HEK293 (cell line): Measurements from ENCODE around the gene ZFAND3.

Experiments used
- CTCF ChIA-PET: fragments of 350-600 bp; formaldehyde crosslinking; extraction: SDS; loops from one replicate; lab custom pipeline; 2021; ENCODE audit warnings: antibody characterized with exemption; lab: Yijun Ruan, JAX
- POLR2A ChIA-PET: fragments of 300-600 bp; formaldehyde crosslinking; extraction: SDS; loops from one replicate; lab custom pipeline; 2020; ENCODE audit warnings: antibody characterized with exemption, inconsistent platforms; lab: Yijun Ruan, JAX
- H3K27ac ChIP-seq: fragments of 200-500 bp; sonication (Bioruptor generic); 2 replicates; pipeline ENCODE4 v1.5.1; 2014; ENCODE audit warnings: low read depth, low read length, control low read depth, inconsistent platforms; ENCODE audit errors: extremely low read depth
- H3K36me3 ChIP-seq, 2 experiments: fragments of 200-500 bp in 1 of 2; sonication (Bioruptor generic) in 1 of 2; 1 replicate in 1 of 2; 2 replicates in 1 of 2; pipeline ENCODE4 v1.5.1; 2014 to 2017; ENCODE audit warnings: inconsistent platforms in 2 of 2, low read length in 2 of 2; ENCODE audit not compliant: control insufficient read depth in 2 of 2, insufficient read depth in 1 of 2
- H3K4me1 ChIP-seq: fragments of 200-500 bp; sonication (Bioruptor generic); 2 replicates; pipeline ENCODE4 v1.5.1; 2014; ENCODE audit warnings: mild to moderate bottlenecking, low read length, inconsistent platforms; ENCODE audit not compliant: control insufficient read depth, insufficient read depth
- H3K4me3 ChIP-seq: 2 replicates; pipeline ENCODE4 v1.5.1; 2011; ENCODE audit warnings: low read depth, mild to moderate bottlenecking, control low read depth, low read length, moderate library complexity
- H3K9me3 ChIP-seq: fragments of 200-500 bp; sonication (Bioruptor generic); 2 replicates; pipeline ENCODE4 v1.5.1; 2014; ENCODE audit warnings: low read depth, low read length, inconsistent platforms; ENCODE audit not compliant: control insufficient read depth, insufficient read depth
- CTCF ChIP-seq: fragments of 450-650 bp; formaldehyde crosslinking; IDR thresholded peaks from 2 replicates; pipeline ENCODE4 v1.5.1; 2016; ENCODE audit warnings: missing biosample characterization, missing genetic modification characterization
- HOXA7 ChIP-seq: sonication (generic); formaldehyde crosslinking; IDR thresholded peaks from 2 replicates; pipeline ENCODE4 v1.8.1; 2022; ENCODE audit warnings: missing genetic modification reagents, borderline replicate concordance
- HOXC10 ChIP-seq: sonication (generic); formaldehyde crosslinking; IDR thresholded peaks from 2 replicates; pipeline ENCODE4 v1.8.1; 2023; ENCODE audit warnings: mild to moderate bottlenecking, missing genetic modification reagents
- PBX3 ChIP-seq: sonication (generic); formaldehyde crosslinking; IDR thresholded peaks from 2 replicates; pipeline ENCODE4 v1.8.1; 2022; ENCODE audit warnings: mild to moderate bottlenecking, moderate library complexity, missing genetic modification reagents
- PRDM1 ChIP-seq: fragments of 450-650 bp; formaldehyde crosslinking; IDR thresholded peaks from 2 replicates; pipeline ENCODE4; 2016; ENCODE audit warnings: missing biosample characterization, missing genetic modification characterization
- REPIN1 ChIP-seq: fragments of 450-650 bp; formaldehyde crosslinking; IDR thresholded peaks from 2 replicates; pipeline ENCODE4 v1.5.1; 2017; ENCODE audit warnings: missing biosample characterization, missing genetic modification characterization, low read depth
- YY1 ChIP-seq: fragments of 450-650 bp; formaldehyde crosslinking; IDR thresholded peaks from 2 replicates; pipeline ENCODE4 v1.5.1; 2018; ENCODE audit warnings: missing biosample characterization, missing genetic modification characterization
- ZBTB1 ChIP-seq: fragments of 450-650 bp; formaldehyde crosslinking; IDR thresholded peaks from 2 replicates; pipeline ENCODE4 v1.5.1; 2016; ENCODE audit warnings: missing biosample characterization, missing genetic modification characterization
- ZBTB11 ChIP-seq: fragments of 450-650 bp; formaldehyde crosslinking; conservative IDR thresholded peaks from 2 replicates; pipeline ENCODE4 v1.5.1; 2016; ENCODE audit warnings: low read depth, missing biosample characterization, missing genetic modification characterization
- ZBTB8A ChIP-seq: fragments of 450-650 bp; formaldehyde crosslinking; IDR thresholded peaks from 2 replicates; pipeline ENCODE4 v1.5.1; 2016; ENCODE audit warnings: missing biosample characterization, missing genetic modification characterization
- ZIC2 ChIP-seq: fragments of 450-650 bp; formaldehyde crosslinking; IDR thresholded peaks from 2 replicates; pipeline ENCODE4 v1.5.1; 2016; ENCODE audit warnings: missing biosample characterization, missing genetic modification characterization
- ZNF112 ChIP-seq: fragments of 450-650 bp; formaldehyde crosslinking; IDR thresholded peaks from 2 replicates; pipeline ENCODE4 v1.5.0; 2017; ENCODE audit warnings: missing biosample characterization, missing genetic modification characterization
- ZNF221 ChIP-seq: fragments of 450-650 bp; formaldehyde crosslinking; IDR thresholded peaks from 2 replicates; pipeline ENCODE4 v1.5.1; 2017; ENCODE audit warnings: missing biosample characterization, missing genetic modification characterization, borderline replicate concordance
- ZNF350 ChIP-seq: fragments of 450-650 bp; formaldehyde crosslinking; IDR thresholded peaks from 2 replicates; pipeline ENCODE4 v1.5.0; 2017; ENCODE audit warnings: missing biosample characterization, mild to moderate bottlenecking, missing genetic modification characterization
- ZNF37A ChIP-seq: fragments of 450-650 bp; IDR thresholded peaks from 2 replicates; pipeline ENCODE4 v1.5.1; 2018; ENCODE audit warnings: missing biosample characterization, missing genetic modification characterization
- ZNF423 ChIP-seq: fragments of 450-650 bp; formaldehyde crosslinking; IDR thresholded peaks from 2 replicates; pipeline ENCODE4 v1.5.1; 2016; ENCODE audit warnings: missing biosample characterization, missing genetic modification characterization
- ZNF426 ChIP-seq: fragments of 450-650 bp; formaldehyde crosslinking; IDR thresholded peaks from 2 replicates; pipeline ENCODE4 v1.5.1; 2017; ENCODE audit warnings: missing biosample characterization, missing genetic modification characterization, mild to moderate bottlenecking, inconsistent platforms, moderate library complexity
- ZNF48 ChIP-seq: fragments of 450-650 bp; formaldehyde crosslinking; IDR thresholded peaks from 2 replicates; pipeline ENCODE4 v1.5.1; 2016; ENCODE audit warnings: missing biosample characterization, missing genetic modification characterization
- ZNF654 ChIP-seq: fragments of 450-650 bp; formaldehyde crosslinking; IDR thresholded peaks from 2 replicates; pipeline ENCODE4 v1.5.1; 2016; ENCODE audit warnings: low read depth, missing biosample characterization, missing genetic modification characterization
- ZNF776 ChIP-seq: fragments of 450-650 bp; formaldehyde crosslinking; IDR thresholded peaks from 2 replicates; pipeline ENCODE4 v1.5.0; 2017; ENCODE audit warnings: missing biosample characterization, missing genetic modification characterization, borderline replicate concordance

The ZFAND3 gene

GRCh38 chr6:37802810-37803209 lies 16.7 kb upstream of the ZFAND3 start:
- no peak overlapping the region for H3K4me3 ChIP-seq
- no peak for TF ChIP-seq ZBTB8A
- no peaks in the 10 kb centered on the region for H3K9me3 ChIP-seq
- ChIA-PET POLR2A (no interaction called here), CTCF (interaction anchor here (0.7 to 1.7 kb wide), 2 partner anchors 13 to 24 kb away, joined by 3 read pairs; no protein-coding TSS in a partner anchor)
- H3K4me1 ChIP-seq: no peaks in the 10 kb centered on the region
- no peaks in the 10 kb centered on the region for H3K36me3 ChIP-seq
- H3K27ac ChIP-seq: no peak overlapping the region

- ChIA-PET CTCF (interaction anchor here (0.7 kb wide), 1 partner anchor 16 kb away, joined by 3 read pairs; no protein-coding TSS in a partner anchor), POLR2A (interaction anchor here (1.0 kb wide), 1 partner anchor 14 kb away, joined by 3 read pairs; no protein-coding TSS in a partner anchor)
- no peaks in the 10 kb centered on the region for H3K36me3 ChIP-seq
- no peak overlapping the region for H3K27ac ChIP-seq
- H3K4me1 ChIP-seq: no peaks in the 10 kb centered on the region
- no peaks in the 10 kb centered on the region for H3K9me3 ChIP-seq
- H3K4me3 ChIP-seq: no peak overlapping the region
- no peak for TF ChIP-seq PBX3 (CRISPR knock-in tag)
- no peak for TF ChIP-seq YY1 (tag by site-specific recombination)
- TF ChIP-seq HOXA7 (CRISPR knock-in tag): no peak
- no peak for TF ChIP-seq ZNF426 (tag by site-specific recombination)
- no peak for TF ChIP-seq ZNF221
- no peak for TF ChIP-seq CTCF (tag by site-specific recombination)
- no peak for TF ChIP-seq ZBTB1 (tag by site-specific recombination)
- TF ChIP-seq ZNF654: no peak
- TF ChIP-seq ZNF37A (tag by site-specific recombination): no peak
- TF ChIP-seq ZNF350: no peak
- TF ChIP-seq ZNF776 (tag by site-specific recombination): no peak
- TF ChIP-seq, all 188 proteins: peak for 0
These were observed 14.9 kb upstream of the ZFAND3 start for GRCh38 chr6:37804586-37804985.

GRCh38 chr6:37806213-37806612 lies 13.3 kb upstream of the ZFAND3 start:
- no peak for TF ChIP-seq ZIC2 (tag by site-specific recombination)
- no peaks in the 10 kb centered on the region for H3K36me3 ChIP-seq
- no peaks in the 10 kb centered on the region for H3K4me1 ChIP-seq
- no peaks in the 10 kb centered on the region for H3K9me3 ChIP-seq
- ChIA-PET POLR2A (interaction anchor here (2.5 kb wide), 1 partner anchor 13 kb away, joined by 18 read pairs; the partner anchor contains the start of gene ZFAND3), CTCF (interaction anchor here (0.8 kb wide), 1 partner anchor 25 kb away, joined by 3 read pairs; no protein-coding TSS in a partner anchor)
- H3K4me3 ChIP-seq: no peak overlapping the region
- H3K27ac ChIP-seq: no peak overlapping the region

- H3K4me3 ChIP-seq: no peak overlapping the region
- TF ChIP-seq ZNF48 (tag by site-specific recombination) (no peak), HOXC10 (CRISPR knock-in tag) (no peak), ZBTB11 (tag by site-specific recombination) (peak; percentile 67), ZNF423 (tag by site-specific recombination) (no peak), PRDM1 (tag by site-specific recombination) (no peak), REPIN1 (no peak), ZNF112 (no peak)
- TF ChIP-seq, all 188 proteins: peak for 1
- Histone ChIP-seq H3K4me1 (no peaks in the 10 kb centered on the region), H3K36me3 (no peaks in the 10 kb centered on the region), H3K27ac (no peak overlapping the region), H3K9me3 (no peaks in the 10 kb centered on the region)
- POLR2A ChIA-PET: interaction anchor here (2.5 kb wide), 1 partner anchor 12 kb away, joined by 18 read pairs; the partner anchor contains the start of gene ZFAND3
- CTCF ChIA-PET: interaction anchor here (0.6 to 2.0 kb wide), 3 partner anchors 11 to 104 kb away, joined by 3 to 7 read pairs (median 5); no protein-coding TSS in a partner anchor
These were observed 11.9 kb upstream of the ZFAND3 start for GRCh38 chr6:37807656-37808055.
